HG03280 (cell line): ENCODE measurements around the gene STAT5B.
"Not testable (repeated sequence)": the region's sequence is repeated elsewhere in the genome, so short reads cannot be mapped to it uniquely, and the experiment has no call there.

ENCODE experiments used
- ATAC-seq: cut with Tn5 transposase; IDR thresholded peaks from one replicate; pipeline ENCODE4 v1.9.1; 2021; ENCODE audit warnings: mild to moderate bottlenecking, moderate library complexity; ENCODE audit not compliant: unreplicated experiment

The STAT5B gene

DNA sequence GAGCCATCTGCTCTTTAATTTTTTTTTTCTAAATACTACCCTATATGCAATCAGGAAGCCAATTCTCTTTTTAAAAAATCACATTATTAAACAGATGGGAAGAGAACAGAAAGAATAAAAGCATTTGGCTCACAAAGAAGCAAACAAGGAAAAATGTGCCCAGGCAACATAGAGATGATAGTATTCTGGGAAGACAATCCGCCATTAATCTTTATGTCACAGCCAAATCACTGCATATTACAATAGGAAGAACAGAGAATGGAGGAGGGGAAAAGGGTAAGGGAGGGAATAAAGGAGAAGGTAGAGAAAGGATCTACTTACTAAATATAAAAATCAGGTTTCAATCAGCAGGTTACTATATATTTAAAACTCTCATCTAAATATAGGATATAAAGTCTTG lies 34.3 kb downstream of the STAT5B start:
- ATAC-seq = no peak

DNA sequence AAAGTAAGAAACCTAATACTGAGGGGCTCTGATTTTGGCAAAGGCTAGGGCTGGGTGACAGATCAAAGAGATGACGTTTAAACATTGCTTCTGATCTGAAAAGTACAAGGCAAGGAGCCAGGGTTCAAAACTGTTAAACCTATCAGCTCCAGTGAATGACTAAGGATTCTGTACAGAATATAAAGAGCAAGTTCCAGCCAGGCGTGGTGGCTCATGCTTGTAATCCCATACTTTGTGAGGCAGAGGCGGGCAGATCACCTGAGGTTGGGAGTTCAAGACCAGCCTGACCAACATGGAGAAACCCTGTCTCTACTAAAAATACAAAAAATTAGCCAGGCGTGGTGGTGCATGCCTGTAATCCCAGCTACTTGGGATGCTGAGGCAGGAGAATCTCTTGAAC lies 35.3 kb downstream of the STAT5B start:
- ATAC-seq = not testable (repeated sequence)

DNA sequence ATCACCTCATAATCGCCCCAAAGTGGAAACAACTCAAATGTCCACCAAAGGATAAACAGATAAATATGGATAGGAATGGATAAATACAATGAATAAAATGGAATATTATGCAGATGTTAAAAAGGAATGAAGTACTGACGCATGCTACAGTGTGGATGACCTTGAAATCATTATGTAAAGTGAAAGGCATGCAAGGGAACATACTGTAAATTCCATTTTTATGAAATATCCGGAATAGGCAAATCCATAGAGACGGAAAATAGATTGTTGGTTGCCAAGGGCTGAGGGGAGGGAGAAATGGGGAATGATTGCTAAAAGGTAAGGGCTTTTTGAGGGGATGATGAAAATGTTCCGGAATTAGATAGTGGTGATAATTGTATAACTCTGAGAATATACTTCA lies 36.0 kb downstream of the STAT5B start:
- no peak for ATAC-seq

DNA sequence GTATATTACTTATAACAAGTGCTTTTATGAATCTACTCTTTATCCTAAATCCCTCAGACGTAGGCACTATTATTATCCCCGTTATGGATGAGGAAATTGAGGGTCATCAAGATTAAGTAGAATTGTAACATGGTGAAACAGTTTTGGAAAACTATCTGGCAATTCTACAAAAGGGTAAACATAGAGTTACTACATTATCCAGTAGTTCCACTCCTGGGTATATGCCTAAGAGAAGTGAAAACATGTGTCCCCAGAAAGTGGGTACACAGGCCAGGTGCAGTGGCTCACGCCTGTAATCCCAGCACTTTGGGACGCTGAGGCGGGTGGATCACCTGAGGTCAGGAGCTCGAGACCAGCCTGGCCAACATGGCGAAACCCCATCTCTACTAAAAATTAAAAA lies 36.6 kb downstream of the STAT5B start:
- not testable (repeated sequence) for ATAC-seq

DNA sequence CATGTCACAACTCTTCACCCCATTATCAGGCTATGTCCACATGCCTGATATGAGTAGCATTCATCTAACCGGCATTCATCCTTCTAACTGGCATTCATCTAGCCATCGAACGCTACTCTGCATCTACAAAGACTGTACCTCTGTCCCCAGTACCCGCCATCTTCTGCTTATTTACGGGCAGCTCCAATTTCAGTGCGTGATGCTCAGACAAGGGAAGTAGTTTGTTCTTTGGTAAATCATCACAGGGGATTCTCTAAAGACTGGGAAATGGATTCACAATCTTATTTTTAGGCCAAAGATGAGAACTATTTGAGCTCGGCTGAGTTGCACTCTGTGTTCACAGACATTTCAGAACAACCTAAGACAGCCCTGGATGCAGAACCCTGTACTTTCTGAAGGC lies 39.4 kb downstream of the STAT5B start:
- ATAC-seq = no peak

DNA sequence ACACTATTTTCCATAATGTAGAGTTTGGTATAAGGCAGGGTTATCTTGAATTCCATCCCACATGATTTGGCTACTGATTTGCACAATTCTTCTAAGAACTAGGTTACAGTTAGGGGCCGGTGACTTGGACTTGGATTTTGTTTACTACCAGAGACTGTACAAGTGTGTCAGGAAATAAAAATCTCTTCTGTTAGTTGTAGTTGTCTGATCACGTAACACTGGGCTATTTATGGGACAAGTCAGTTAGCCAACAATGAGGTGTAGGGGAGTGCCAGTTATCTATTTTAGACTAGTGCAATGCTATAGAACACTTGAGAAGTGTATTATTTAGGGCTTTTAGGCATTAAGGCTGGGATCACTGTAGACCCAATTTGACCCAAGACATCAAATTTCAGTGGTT lies 42.2 kb downstream of the STAT5B start:
- no peak for ATAC-seq

DNA sequence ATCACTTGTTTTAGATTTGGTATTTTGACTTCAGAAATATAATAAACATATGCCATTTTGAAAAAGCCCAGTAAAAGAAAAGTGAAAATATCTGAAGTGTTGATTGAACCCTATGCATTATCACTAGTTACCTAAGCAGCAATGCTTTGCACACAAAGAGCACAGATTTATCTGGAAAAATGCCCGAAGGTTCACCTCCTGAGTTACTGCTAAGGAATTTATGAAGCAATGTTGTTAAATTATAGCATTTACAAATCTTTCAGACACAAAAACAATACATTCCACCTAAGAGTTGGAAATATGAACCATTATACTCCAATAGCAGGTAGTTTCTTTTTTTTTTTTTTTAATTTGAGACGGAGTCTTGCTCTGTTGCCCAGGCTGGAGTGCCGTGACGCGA lies 43.0 kb downstream of the STAT5B start:
- ATAC-seq = no peak

DNA sequence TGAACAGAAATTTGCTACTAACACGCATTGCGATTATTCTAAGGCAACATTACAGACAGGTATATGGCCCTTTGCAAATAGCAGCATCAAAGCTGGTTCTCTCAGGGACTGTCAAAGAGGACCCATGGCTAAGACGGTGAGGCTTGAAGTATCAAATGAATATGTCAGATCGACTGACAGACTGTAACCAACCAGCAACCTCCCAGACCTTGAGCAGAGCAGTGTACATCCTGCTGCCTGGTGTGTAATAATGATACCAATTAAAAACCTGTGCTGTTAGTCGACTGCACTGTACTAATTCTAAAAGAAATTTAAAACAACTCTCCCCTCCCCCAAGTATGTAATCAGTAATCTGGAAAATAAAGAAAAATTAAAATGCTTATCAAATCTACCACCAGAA lies 46.0 kb downstream of the STAT5B start:
- no peak for ATAC-seq

DNA sequence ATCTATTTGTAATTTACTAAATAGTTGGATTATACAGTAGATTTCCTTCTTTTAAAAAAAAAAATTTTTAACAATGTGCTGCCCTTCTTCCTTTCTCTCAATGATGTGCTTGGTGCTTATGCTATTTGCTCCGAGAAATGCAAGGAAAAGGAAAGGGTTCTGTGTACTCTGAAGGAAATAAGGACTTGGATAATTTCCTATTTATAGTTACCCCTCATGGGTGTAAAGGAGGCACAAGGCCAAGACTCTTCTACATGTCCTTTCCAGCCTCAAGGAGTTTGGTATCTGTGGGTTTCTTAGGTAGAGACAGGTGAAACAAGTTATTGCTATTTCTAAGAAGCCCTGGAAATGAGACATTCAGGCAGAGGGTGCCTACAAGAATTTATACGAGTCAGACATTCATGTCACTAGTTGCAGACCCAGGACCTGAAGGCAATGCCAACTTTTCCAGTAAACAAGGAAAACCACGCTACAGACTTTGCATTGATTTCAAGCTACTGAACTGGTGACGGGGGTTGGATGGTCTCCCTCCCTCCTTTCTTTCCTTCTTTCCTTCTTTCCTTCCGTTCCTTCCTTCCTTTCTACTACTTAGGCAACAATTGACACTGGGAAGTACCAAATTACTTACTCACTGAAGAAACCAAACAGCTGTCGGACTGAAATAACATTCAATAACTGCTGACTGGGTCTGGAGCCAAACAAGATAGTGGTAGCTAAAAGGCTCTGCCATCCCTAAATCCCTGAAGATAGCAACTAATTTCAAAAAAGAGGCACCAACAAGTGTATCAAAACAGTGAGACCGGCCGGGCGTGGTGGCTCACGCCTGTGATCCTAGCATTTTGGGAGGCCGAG lies 48.1 kb downstream of the STAT5B start:
- no peak for ATAC-seq

DNA sequence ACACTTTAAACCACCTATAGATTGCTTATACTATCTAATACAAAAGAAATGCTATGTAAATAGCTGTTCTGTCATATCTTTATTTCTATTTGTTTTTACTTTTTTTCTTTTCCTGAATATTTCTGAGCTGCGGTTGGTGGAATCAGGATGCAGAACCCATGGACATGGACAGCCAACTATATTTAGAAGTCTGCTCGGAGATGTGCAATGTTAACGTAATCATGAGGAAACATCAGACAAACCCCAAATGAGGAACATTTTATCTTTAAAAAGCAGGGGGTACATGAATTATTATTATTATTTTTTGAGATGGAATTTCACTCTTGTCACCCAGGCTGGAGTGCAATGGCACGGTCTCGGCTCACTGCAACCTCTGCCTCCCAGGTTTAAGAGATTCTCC lies 50.5 kb downstream of the STAT5B start:
- no peak for ATAC-seq

DNA sequence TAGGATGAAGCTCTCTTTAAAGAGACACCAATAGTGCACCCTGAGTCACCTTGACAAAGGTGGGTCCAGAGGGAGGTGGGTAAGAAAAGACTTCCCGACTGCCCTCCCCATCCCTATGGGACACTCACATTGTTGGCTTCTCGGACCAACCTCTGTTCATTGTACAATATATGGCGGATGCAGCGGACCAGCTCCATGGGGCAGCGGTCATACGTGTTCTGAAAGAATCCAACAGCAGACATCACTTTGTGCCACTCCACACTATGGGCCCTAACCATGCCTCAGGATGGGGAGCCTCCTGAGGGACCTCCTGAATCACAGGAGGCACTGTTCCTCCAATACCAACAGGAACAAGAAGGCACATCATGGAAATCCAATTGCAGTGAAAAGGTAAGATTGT lies 51.5 kb downstream of the STAT5B start:
- ATAC-seq = no peak

DNA sequence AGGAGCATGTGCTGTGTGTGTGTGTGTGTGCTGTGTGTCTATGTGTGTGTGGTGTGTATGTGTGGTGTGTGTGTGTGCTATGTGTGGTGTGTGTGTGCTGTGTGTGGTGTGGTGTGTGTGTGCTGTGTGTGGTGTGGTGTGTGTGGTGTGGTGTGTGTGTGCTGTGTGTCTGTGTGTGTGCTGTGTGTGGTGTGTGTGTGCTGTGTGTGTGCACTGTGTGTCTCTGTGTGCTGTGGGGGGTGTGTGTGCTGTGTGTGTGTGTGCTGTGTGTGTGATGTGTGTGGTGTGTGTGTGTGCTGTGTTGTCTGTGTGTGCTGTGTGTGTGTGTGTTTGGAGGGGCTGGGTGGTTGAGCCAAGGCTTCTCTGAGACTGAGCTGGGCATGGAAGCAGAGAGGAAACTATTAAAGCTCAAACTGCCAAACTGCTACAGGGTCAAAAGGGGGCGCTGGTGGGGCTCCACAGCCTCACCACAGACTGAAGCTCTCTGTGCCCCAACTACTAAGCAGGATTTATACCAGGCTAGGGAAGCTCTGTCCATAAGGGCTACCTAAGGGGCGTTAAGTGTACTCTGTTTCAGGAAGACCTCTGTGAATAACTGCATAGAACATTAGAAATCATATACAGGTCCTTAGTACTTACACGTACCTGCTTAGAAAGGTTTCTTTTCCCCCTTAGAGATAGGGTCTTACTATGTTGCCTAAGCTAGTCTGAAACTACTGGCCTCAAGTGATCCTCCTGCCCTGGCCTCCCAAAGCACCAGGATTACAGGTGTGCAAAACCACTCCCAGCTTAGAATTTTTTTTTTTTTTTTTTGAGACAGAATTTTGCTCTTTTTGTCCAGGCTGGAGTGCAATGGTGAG lies 54.1 kb downstream of the STAT5B start:
- ATAC-seq = no peak

DNA sequence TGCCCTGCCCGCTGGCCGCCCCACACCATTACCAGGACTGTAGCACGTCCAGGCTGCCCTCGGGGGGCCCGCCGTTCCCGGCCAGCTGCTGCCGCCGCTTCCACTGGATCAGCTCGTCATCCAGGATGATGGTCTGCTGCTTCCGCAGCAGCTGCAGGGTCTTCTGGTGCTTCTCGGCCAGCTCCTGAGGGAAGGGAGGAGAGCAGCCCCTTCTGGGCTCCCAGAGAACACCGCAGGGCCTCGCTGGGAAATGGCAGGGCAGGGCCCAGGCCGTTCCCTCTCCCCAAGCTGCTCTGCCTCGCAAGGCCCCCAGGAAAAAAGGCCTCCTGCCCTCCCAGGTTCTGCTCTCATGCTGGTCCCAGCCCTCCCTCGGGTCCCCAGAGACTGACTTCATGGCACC lies 56.9 kb downstream of the STAT5B start:
- ATAC-seq = not testable (repeated sequence)

DNA sequence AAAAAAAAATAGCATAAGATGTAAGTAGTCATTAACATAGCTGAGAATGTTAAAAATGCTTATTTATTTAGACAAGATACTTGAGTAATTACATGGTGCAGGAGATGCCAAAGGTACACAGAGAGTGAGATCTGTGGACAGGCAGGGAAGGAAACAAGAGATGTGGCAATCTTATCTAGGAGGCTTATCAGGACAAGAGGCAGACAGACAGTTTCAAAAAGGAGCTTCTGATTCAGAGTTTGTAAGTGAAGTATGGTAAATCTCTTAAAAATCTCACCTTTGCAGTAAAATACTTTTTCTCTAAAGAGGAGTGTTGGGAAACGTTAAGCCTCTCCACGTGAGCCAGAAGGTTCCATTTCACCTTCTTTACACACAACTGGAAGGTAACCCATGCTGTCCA lies 62.0 kb downstream of the STAT5B start:
- no peak for ATAC-seq

DNA sequence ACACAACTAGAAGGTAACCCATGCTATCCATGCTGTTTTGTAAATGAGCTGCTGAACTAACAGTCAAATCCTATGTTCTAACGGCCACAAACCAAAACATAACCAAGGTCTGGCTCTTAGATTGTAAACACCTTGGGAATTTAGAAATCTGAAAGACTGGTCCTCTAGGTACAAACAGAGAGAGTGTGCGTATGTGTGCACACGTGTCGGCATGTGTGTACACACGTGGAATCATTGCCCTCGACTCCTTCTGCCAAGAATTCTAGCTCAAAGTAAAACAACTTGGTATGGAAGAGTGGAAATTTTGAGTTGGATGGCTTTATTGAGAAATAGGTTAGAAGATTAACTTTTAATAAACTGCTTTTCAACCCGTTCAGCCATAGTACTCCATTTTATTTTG lies 63.8 kb downstream of the STAT5B start:
- ATAC-seq = no peak

DNA sequence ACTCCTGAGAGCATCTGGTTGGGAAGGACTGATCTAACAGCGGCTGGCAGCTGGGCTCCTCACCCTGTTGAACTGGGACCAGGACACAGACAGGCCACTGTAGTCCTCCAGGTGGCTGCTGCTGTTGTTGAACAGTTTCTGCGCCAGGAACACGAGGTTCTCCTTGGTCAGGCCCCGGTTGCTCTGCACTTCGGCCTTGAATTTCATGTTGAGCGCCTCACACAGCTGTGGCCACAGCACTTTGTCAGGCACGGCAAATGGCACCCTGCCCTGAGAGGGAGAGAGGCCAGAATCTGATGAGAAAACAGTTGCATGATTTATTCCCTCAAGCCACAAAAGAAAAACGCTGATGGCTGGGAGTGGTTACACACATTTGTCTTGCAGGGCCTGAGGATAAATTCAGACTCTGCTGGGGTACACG lies 64.3 kb downstream of the STAT5B start:
- ATAC-seq = not testable (repeated sequence)

DNA sequence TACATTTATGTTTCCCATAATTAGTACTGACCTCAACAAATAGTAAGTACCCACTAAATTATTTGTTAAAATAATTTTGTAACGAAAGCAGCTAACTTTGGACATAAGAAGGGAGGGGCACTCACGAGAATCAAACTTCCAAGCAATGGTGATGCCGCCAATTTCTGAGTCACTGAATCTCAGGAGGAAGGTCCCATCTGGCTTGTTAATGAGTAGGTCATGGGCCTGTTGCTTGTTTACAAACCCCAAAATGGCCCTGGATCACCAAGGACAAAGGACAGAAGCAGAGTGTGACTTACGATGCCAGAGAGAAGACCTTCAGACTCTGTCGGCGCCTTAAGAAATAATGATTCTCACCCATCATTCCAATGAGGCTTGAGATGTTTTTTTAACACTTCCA lies 66.1 kb downstream of the STAT5B start:
- ATAC-seq = no peak

DNA sequence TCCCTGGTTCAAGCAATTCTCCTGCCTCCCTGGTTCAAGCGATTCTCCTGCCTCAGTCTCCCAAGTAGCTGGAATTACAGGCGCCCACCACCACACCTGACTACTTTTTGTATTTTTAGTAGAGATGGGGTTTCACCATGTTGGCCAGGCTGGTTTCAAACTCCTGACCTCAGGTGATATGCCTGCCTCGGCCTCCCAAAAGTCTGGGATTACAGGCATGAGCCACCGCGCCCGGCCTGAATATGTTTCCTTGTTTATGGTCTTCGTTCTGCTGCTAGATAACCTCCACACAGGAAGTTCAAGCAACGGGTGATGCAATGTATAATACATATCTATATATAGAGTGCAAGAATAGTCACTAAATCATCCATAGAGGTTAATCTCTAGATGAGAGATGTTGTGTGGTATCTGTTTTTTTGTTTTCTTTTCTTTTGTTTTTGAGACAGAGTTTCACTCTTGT lies 70.0 kb downstream of the STAT5B start:
- ATAC-seq = not testable (repeated sequence)

DNA sequence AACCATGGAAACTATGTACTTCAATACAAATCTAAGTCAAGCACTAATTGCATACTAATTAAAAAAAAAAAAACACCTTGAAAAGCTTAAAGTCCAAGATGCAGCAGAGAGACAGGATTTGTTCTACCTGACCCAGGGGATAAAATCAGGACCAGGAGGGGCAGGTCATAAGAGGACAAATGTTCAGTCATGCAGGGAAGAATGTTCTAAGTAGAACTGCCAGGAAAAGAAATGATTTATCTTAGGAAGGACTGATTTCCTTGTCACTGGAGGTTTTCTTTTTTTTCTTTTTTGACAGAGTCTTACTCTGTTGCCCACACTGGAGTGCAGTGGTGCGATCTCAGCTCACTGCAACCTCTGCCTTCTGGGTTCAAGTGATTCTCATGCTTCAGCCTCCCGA lies 72.8 kb downstream of the STAT5B start:
- ATAC-seq = no peak

DNA sequence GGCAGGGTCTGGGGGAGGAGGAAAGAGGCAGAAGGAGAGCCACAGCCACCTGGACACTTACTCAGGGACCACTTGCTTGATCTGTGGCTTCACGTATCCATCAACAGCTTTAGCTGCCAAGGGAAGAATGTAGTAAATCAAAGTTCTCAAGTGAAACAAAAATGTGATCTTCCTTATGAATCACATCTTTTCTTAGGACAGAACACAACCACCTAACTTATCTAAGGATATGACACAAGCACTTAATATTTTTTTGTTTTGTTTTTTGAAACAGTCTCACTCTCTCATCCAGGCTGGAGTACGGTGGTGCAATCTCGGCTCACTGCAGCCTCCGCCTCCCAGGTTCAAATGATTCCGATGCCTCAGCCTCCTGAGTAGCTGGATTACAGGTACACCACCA lies 73.5 kb downstream of the STAT5B start:
- no peak for ATAC-seq

DNA sequence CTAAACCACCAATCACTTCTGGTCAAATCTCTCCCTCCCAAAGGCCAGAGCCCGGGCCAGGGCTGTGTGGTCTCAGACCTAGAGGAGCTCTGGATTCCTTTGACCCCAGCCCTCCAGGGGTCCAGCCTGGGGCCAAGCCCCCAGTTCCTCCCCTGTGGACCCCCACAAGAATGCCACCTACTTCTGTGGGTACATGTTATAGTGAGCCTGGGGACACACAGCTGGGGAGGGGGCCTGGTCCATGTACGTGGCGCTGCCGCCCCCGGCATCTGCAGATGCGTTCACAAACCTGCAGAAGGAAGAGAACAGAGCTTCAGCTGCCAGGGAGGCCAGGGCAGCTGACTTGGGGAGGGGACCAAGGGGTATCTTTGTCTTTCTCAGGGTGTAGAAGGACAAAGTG lies 74.0 kb downstream of the STAT5B start:
- ATAC-seq = no peak

DNA sequence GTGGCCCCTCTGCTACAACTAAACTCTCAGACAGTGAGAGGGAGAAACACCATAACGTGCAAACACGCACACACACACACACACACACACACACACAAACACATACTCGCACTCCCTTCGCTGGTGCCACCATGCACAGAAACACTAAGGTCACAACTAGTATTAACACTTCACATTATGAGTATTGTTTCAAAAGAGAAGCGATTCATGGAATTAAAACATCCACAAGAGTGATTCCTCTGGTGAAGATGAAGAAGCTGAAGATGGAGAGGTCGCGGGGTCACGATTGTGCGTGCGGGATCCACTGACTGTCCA lies 74.8 kb downstream of the STAT5B start:
- no peak for ATAC-seq
